DMS 273 (cell line): ENCODE data around the gene RAB11B.
A peak's percentile ranks its signal among the peaks of the same experiment; 100 is the strongest.
"Not testable (repeated sequence)": the region's sequence is repeated elsewhere in the genome, so short reads cannot be mapped to it uniquely, and the experiment has no call there.

Source experiments
- DNase-seq: peaks from one replicate; lab custom pipeline; 2025; ENCODE audit not compliant: unreplicated experiment; lab: John Stamatoyannopoulos, UW

Gene RAB11B

GRCh38 chr19:8425331-8425730 lies 35.2 kb downstream of the RAB11B start:
- DNase-seq: not testable (repeated sequence)

- DNase-seq: no peak
These were observed 36.1 kb downstream of the RAB11B start for GRCh38 chr19:8426283-8426682.

- DNase-seq: no peak
These were observed 38.9 kb downstream of the RAB11B start for GRCh38 chr19:8429044-8429443.

- no peak for DNase-seq
These were observed 39.7 kb downstream of the RAB11B start for GRCh38 chr19:8429826-8430225.

DNA sequence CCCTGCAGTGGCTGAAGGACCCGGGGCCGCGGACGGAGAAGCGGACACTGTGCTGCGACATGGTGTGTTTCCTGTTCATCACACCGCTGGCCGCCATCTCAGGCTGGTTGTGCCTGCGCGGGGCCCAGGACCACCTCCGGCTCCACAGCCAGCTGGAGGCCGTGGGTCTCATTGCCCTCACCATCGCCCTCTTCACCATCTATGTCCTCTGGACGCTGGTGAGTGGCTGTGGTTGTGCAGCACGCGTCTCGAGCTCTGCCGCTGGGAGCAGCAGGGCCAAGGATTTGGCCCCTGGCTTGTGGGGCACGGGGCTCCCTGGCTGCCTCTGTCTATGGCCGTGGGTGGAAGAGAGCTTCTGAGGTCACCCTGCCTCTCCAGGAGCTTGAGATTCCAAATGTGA lies 40.5 kb downstream of the RAB11B start:
- DNase-seq: no peak

DNA sequence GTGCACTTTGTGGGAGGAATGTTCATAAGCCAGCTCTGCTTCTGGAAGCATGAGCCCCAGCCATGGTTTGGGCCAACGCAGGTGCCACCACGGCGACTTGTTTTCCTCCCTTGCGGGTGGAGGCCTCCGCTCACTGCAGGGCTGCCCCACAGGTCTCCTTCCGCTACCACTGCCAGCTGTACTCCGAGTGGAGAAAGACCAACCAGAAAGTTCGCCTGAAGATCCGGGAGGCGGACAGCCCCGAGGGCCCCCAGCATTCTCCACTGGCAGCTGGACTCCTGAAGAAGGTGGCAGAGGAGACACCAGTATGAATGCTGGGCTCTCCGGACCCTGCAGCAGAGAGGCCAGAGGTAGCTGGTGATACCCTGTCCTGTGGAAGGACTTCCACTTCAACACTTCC lies 48.1 kb downstream of the RAB11B start:
- no peak for DNase-seq

- no peak for DNase-seq
These were observed 51.8 kb downstream of the RAB11B start for GRCh38 chr19:8441725-8442544.

DNA sequence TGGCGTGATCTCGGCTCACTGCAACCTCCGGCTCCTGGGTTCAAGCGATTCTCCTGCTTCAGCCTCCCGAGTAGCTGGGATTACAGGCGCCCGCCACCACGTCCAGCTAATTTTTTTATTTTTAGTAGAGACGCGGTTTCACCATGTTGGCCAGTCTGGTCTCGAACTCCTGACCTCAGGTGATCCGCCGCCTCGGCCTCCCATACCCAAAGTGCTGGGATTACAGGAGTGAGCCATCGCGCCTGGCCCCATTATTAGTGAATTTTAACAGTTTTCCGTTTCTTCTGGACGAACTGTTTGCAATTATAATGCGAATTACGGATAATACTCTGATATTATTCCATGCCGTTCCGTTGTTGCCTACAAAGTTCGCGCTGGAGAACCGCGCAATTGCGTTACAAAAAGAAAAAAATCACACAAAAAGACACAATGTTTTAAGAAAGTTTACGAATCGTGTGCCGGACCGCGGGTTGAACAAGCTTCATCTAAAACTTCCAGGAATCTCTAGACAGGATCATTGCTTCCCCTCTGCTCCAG lies 54.0 kb downstream of the RAB11B start:
- not testable (repeated sequence) for DNase-seq

GRCh38 chr19:8444677-8445487 lies 54.7 kb downstream of the RAB11B start, which contains the start of gene HNRNPM:
Gene HNRNPM, plus strand, starts transcription at chr19:8444975. Its CDS starts 24 bp downstream, at chr19:8444999.
- DNase-seq: peak; percentile 99

DNA sequence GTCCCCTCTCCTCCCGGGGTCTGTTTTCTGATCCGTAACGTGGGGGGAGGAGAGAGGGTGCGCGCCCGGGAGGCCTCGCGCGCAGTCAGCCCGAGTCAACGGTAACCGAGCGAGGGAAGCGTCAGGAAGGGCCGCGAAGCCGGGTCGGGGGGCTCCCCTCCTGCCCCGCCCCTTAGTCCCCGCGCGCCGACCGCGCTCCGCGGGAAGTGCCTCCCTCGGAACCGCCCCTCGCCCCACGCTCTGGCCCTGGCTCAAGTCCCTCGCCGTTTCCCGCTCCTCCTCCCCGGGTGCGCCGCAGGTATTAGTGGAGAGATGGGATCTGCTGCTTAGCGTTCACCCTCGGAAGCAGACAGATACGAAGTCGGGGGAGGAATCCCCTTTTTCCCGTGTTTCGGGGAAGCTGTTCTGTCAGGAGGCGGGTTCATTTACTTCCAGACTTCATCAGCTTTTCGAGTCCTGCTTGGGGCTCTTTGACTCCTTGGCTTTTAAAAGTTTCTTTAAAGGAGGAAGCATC lies 55.4 kb downstream of the RAB11B start:
- DNase-seq: peak; percentile 73

DNA sequence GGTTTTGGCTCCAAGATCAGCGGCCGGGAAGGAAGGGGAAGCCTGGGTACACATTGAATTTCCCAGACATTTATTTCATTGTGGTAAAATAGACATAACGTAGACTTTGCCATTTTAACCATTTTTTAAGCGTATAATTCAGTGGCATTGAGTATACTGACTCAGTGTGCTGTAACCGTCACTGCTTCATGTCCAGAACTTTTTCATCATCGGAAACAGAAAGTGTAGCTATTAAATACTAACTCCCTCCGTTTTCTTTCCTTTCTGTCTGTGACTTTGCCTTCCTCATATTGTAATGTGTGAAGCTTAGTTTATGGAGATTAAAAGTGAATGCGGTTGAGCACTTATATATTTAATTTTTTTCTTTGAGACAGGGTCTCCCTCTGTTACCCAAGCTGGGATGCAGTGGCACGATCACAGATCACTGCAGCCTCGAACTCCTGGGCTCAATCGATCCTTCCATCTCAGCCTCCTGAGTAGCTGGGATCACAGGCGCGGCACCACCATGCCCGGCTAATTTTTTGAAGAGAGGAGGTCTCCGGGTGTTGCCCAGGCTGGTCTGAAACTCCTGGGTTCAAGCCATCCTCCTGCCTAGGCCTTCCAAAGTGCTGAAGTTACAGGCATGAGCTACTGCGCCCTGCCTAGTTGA lies 56.0 kb downstream of the RAB11B start:
- no peak for DNase-seq

- DNase-seq: no peak
These were observed 59.7 kb downstream of the RAB11B start for GRCh38 chr19:8449830-8450229.

DNA sequence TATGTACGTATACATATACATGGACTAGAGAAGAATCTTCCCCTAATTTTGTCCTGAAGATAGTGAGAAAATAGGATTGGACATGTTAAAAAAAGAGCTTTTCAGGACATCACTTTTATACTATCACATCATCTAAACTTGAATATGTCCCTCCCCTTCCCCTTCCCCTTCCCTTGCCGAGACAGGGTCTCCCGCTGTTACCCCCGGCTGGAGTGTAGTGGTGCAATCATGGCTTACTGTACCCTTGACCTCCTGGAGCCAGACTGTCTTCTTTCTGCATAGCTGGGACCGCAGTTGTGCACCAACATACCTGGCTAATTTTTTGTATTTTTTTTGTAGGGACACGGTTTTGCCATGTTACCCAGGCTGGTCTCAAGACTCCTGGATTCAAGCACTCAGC lies 61.2 kb downstream of the RAB11B start:
- no peak for DNase-seq

GRCh38 chr19:8451885-8452284 lies 61.7 kb downstream of the RAB11B start:
- DNase-seq: no peak

DNA sequence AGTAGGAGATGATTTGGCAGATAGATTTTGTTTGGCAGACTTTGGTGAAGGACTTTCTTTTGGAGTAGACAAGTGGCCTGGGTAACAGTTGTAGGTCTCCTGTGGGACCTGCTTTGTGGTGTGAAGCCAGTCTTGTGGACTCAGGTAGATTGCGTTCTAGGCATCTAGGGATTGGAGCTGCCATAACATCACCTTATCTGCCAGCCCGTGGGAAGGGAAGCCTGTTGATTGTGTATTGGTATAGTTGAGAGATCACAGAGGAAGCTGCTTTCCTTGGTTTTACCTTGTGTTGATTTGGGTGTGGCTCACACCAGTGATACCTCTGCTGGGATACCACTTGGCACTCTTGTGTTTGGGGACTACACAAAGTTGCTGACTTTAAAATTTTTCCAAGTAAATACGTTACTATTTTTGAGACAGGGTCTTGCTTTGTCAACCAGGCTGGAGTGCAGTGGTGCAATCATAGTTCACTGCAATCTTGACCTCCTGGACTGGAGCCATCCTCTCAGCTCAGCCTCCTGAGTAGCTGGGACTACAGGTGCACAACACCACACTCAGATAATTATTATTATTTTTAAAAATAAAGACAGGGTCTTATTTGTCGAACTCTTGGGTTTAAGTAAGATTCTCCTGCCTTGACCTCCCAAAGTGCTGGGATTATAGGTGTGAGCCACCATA lies 62.4 kb downstream of the RAB11B start:
- DNase-seq: no peak

DNA sequence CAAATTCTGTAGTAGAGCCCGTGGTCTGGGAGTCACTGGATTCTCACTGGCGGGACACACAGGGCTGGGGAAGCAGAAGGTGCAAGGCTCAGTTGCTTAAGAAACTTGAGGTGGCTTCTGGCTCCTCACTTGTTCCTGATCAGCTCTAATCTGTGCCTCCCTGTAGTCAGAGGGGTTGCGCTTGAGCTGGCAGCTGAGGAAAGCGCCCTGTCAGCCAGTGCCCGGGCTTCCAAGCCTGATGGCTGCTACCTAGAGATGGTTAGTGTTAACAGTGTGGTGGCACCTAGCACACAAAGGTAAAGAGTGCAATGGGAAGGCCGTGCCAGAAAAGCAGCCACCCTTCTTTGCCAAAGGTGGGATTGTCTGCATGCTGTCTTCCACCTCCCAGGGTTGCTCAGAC lies 63.5 kb downstream of the RAB11B start:
- DNase-seq: no peak
